GM21723 (cell line): ENCODE measurements around the gene PHKA2.
A peak's percentile ranks its signal among the peaks of the same experiment; 100 is the strongest.
"Not testable (repeated sequence)": the region's sequence is repeated elsewhere in the genome, so short reads cannot be mapped to it uniquely, and the experiment has no call there.

Experiments used
- ATAC-seq: cut with Tn5 transposase; IDR thresholded peaks from one replicate; pipeline ENCODE4 v1.9.1; 2021; ENCODE audit warnings: mild to moderate bottlenecking, moderate library complexity; ENCODE audit not compliant: unreplicated experiment

Gene PHKA2

GRCh38 chrX:18983666-18984380 lies at the start of gene PHKA2:
Gene PHKA2 (minus strand): TSS chrX:18984114. CDS start chrX:18983932, 182 bp downstream.
- peak; percentile 52 for ATAC-seq

- ATAC-seq = no peak
Observed at GRCh38 chrX:19030805-19031204, 46.9 kb upstream of the PHKA2 start.

GRCh38 chrX:19028560-19028959 lies 44.6 kb upstream of the PHKA2 start:
- ATAC-seq = no peak

- no peak for ATAC-seq
Observed at GRCh38 chrX:19024366-19024765, 40.5 kb upstream of the PHKA2 start.

- ATAC-seq = no peak
Observed at GRCh38 chrX:19019996-19020395, 36.1 kb upstream of the PHKA2 start.

- ATAC-seq = no peak
Observed at GRCh38 chrX:19017271-19017670, 33.4 kb upstream of the PHKA2 start.

- ATAC-seq = not testable (repeated sequence)
Observed at GRCh38 chrX:19016614-19017013, 32.7 kb upstream of the PHKA2 start.

GRCh38 chrX:19007868-19008267 lies 24.0 kb upstream of the PHKA2 start:
- ATAC-seq = no peak

GRCh38 chrX:19007011-19007410 lies 23.1 kb upstream of the PHKA2 start:
- no peak for ATAC-seq

- ATAC-seq = no peak
Observed at GRCh38 chrX:19005909-19006308, 22.0 kb upstream of the PHKA2 start.

- ATAC-seq = no peak
Observed at GRCh38 chrX:19003756-19004155, 19.8 kb upstream of the PHKA2 start.

GRCh38 chrX:18998653-18999052 lies 14.7 kb upstream of the PHKA2 start:
- no peak for ATAC-seq

- ATAC-seq = no peak
Observed at GRCh38 chrX:18997916-18998315, 14.0 kb upstream of the PHKA2 start.

GRCh38 chrX:18996536-18996935 lies 12.6 kb upstream of the PHKA2 start:
- ATAC-seq = no peak

GRCh38 chrX:18995221-18995620 lies 11.3 kb upstream of the PHKA2 start:
- no peak for ATAC-seq

- ATAC-seq = no peak
Observed at GRCh38 chrX:18994713-18995112, 10.8 kb upstream of the PHKA2 start.

GRCh38 chrX:18992829-18993228 lies 8.9 kb upstream of the PHKA2 start:
- no peak for ATAC-seq

GRCh38 chrX:18985186-18985435 lies 1.2 kb upstream of the PHKA2 start:
- ATAC-seq = no peak

- peak; percentile 87 for ATAC-seq
Observed at GRCh38 chrX:18984381-18985185, 669 bp upstream of the PHKA2 start.

GRCh38 chrX:18981124-18981807 lies 2.6 kb downstream of the PHKA2 start:
- ATAC-seq = no peak

- ATAC-seq = not testable (repeated sequence)
Observed at GRCh38 chrX:18980262-18980661, 3.7 kb downstream of the PHKA2 start.

GRCh38 chrX:18974993-18975392 lies 8.9 kb downstream of the PHKA2 start:
- no peak for ATAC-seq
